ENCODE data around the gene HNRNPK.
"Not testable (repeated sequence)": the region's sequence is repeated elsewhere in the genome, so short reads cannot be mapped to it uniquely, and the experiment has no call there.

Gene HNRNPK

DNA sequence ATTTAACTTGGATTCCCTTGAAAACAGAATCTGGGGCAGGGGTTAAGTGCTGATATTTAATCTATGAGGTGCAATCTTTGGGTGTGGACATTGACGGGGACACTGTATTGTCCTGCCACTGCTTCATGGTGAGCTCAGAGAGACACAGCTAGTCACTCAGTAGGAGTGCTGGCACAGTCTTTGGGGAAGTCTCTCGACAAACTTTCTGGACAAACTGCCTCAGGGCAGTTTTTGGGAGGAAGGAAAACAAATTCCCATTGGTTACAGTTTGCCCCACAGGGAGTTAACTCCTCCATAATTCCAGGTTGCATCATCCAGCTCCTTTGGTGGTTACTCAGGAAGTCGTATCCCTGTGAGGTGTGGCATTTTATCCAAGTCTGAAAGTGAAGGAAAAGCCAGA is 17.9 kb downstream of the HNRNPK start:
- DNase-seq (ENCODE audit: low read depth): no peak
- TF ChIP-seq, protein P1, sequence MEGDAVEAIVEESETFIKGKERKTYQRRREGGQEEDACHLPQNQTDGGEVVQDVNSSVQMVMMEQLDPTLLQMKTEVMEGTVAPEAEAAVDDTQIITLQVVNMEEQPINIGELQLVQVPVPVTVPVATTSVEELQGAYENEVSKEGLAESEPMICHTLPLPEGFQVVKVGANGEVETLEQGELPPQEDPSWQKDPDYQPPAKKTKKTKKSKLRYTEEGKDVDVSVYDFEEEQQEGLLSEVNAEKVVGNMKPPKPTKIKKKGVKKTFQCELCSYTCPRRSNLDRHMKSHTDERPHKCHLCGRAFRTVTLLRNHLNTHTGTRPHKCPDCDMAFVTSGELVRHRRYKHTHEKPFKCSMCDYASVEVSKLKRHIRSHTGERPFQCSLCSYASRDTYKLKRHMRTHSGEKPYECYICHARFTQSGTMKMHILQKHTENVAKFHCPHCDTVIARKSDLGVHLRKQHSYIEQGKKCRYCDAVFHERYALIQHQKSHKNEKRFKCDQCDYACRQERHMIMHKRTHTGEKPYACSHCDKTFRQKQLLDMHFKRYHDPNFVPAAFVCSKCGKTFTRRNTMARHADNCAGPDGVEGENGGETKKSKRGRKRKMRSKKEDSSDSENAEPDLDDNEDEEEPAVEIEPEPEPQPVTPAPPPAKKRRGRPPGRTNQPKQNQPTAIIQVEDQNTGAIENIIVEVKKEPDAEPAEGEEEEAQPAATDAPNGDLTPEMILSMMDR (IDR thresholded peaks at IDR 0.05; ENCODE audit: low read depth, low read length, missing control alignments): no peak
- H3K4me3 ChIP-seq (ENCODE audit: low read depth, low read length): no peak overlapping the region
- in situ Hi-C loops (cut with HindIII; ENCODE audit: low sequenced_read_pairs): no loop called here

DNA sequence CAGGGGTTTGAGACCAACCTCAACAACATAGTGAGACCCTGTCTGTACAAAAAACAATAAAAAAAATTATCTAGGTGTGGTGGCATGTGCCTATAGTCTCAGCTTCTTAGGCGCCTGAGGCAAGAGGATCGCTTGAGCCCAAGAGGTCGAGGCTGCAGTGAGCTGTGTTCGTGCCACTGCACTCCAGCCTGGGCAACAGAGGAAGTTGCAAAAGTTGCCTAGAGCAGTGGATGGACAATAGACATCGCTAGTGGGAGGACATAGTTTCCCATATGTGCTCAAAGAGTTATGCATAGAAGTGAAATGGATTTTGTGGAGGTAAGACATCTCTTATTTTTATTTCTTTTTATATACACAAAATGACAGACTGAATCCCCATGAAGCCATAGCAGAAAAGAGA is 19.0 kb downstream of the HNRNPK start:
- TF ChIP-seq, protein P1 (IDR thresholded peaks at IDR 0.05; ENCODE audit: low read depth, low read length, missing control alignments): no peak
- DNase-seq (ENCODE audit: low read depth): no peak
- no peak overlapping the region for H3K4me3 ChIP-seq (ENCODE audit: low read depth, low read length)
- in situ Hi-C loops (cut with HindIII; ENCODE audit: low sequenced_read_pairs): no loop called here

DNA sequence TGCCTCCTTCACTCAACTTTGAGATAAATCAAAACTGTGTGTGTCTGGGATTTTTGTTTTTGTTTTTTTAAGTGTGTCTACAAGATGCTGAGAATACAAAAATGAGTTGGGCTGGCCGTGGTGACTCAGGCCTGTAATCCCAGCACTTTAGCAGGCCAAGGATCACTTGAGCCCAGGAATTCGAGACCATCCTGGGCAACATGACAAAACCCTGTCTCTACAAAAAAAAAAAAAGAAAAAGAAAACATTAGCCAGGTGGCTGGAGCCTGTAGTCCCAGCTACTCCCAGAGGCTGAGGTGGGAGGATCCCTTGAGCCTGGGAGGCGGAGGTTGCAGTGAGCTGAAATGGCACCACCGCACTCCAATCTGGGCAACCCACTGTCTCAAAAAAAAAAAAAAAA is 21.0 kb downstream of the HNRNPK start:
- in situ Hi-C loops (cut with HindIII; ENCODE audit: low sequenced_read_pairs): no loop called here
- H3K4me3 ChIP-seq (ENCODE audit: low read depth, low read length): no peak overlapping the region
- DNase-seq (ENCODE audit: low read depth): peak; percentile 84
- TF ChIP-seq, protein P1 (IDR thresholded peaks at IDR 0.05; ENCODE audit: low read depth, low read length, missing control alignments): no peak

DNA sequence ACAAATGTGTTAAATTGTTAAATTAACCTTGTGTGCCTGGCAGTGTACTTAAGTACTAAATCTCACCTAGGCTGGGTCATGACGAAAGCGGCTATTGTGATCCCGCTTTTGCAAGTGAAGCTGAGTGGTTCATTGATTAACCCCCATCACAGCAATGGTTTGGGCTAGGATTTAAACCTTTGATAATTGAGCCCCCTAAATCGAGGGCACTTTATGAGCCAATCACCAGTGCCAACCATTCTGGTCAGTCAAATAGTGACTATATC is 22.8 kb downstream of the HNRNPK start:
- in situ Hi-C loops (cut with HindIII; ENCODE audit: low sequenced_read_pairs): no loop called here
- peak overlapping the region; percentile 49 for H3K4me3 ChIP-seq (ENCODE audit: low read depth, low read length)
- DNase-seq (ENCODE audit: low read depth): no peak
- TF ChIP-seq, protein P1 (IDR thresholded peaks at IDR 0.05; ENCODE audit: low read depth, low read length, missing control alignments): no peak

DNA sequence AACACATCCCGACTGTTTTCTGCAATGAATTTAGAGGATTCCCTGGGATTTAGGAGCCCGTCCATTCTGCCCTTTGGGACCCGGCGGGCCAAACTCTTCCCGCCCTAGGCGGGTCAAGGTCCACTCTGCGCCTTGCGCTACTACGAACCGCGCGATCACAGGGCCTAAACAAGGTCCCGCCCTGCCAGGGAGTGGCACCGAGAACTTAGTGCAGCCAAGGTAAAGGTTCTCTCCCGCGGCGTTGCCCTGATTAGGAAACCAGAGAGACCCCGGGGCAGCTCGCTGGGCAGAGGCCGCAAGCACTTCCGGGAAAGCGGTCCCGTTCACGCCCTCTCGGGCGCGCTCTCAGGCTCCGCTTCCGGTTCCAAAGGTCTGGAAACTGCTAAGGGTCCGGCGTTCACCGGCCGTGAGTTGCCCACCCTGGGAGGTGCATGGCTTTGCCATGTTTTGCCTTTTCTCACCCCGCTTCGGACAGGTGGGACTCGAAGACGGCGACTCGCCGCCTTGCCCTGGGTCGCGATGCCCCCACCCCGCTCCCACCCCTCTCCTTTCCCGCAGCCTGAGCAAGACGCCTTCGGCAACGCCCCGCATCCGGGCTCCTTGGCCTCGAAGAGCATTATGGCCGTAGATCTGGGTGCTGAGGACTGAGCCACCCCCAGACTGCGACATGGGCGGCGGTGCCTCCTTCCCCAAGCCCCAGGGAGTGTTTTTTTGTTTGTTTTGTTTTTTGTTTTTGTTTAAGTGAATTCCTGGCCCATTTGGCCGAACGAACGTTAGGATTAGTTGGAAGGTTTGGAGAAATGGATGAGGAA is 23.4 kb downstream of the HNRNPK start:
- in situ Hi-C loops (cut with HindIII; ENCODE audit: low sequenced_read_pairs): no loop called here
- DNase-seq (ENCODE audit: low read depth): no peak
- TF ChIP-seq, protein P1 (IDR thresholded peaks at IDR 0.05; ENCODE audit: low read depth, low read length, missing control alignments): no peak
- peak overlapping the region; percentile 49 for H3K4me3 ChIP-seq (ENCODE audit: low read depth, low read length)

DNA sequence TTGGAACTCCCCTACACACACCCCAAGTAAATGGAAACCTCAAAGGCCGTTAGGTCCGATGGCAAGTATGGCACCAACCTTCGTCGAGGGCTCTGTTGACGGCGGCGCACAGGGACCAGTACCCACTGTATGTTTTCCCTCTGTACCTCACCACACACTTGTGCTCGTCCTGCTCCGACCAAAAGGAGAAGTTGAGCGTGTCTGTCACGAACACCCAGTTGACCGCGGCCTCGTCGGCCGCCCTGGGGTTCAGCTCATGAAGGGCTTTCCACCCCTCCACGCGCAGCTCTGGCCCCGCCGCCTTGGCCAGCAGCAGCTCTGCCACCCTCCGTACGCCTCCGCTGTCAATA is 24.0 kb downstream of the HNRNPK start:
- in situ Hi-C loops (cut with HindIII; ENCODE audit: low sequenced_read_pairs): no loop called here
- H3K4me3 ChIP-seq (ENCODE audit: low read depth, low read length): peak overlapping the region; percentile 49
- TF ChIP-seq, protein P1 (IDR thresholded peaks at IDR 0.05; ENCODE audit: low read depth, low read length, missing control alignments): no peak
- DNase-seq (ENCODE audit: low read depth): no peak

DNA sequence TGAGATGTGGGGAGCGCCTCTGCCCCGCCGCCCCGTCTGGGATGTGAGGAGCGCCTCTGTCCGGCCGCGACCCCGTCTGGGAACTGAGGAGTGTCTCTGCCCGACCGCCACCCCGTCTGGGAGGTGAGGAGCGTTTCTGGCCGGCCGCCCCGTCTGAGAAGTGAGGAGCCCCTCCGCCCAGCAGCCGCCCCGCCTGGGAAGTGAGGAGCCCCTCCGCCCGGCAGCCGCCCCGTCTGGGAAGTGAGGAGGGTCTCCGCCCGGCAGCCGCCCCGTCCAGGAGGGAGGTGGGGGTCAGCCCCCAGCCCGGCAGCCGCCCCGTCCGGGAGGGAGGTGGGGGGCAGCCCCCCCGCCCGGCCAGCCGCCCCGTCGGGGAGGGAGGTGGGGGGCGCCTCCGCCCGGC is 31.9 kb downstream of the HNRNPK start:
- not testable (repeated sequence) for DNase-seq (ENCODE audit: low read depth); H3K4me3 ChIP-seq (ENCODE audit: low read depth, low read length)
- in situ Hi-C loops (cut with HindIII; ENCODE audit: low sequenced_read_pairs): loop anchor here (25.0 kb wide), 1 partner anchor 314 kb away; no protein-coding TSS in a partner anchor

Measured in astrocyte of the cerebellum (primary cell).